ENCODE data around the gene SPACA7. TPM values are rescaled to one million over a fixed set of nuclear protein-coding genes. Genes with fewer than 3 reads are reported as not detected.

The SPACA7 gene
- total RNA-seq, 4 donors from 2014 or later = not detected

GRCh38 chr13:112441226-112441625 is 65.1 kb downstream of the SPACA7 start:
- TF ChIP-seq POLR2A (IDR thresholded peaks at IDR 0.05) = no peak
- TF ChIP-seq, protein P1, sequence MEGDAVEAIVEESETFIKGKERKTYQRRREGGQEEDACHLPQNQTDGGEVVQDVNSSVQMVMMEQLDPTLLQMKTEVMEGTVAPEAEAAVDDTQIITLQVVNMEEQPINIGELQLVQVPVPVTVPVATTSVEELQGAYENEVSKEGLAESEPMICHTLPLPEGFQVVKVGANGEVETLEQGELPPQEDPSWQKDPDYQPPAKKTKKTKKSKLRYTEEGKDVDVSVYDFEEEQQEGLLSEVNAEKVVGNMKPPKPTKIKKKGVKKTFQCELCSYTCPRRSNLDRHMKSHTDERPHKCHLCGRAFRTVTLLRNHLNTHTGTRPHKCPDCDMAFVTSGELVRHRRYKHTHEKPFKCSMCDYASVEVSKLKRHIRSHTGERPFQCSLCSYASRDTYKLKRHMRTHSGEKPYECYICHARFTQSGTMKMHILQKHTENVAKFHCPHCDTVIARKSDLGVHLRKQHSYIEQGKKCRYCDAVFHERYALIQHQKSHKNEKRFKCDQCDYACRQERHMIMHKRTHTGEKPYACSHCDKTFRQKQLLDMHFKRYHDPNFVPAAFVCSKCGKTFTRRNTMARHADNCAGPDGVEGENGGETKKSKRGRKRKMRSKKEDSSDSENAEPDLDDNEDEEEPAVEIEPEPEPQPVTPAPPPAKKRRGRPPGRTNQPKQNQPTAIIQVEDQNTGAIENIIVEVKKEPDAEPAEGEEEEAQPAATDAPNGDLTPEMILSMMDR (IDR thresholded peaks at IDR 0.05) = no peak
- H3K36me3 ChIP-seq = no peaks in the 10 kb centered on the region
- peaks cover 0 to 11% of the 10 kb centered on the region in 2 donors for H3K27me3 ChIP-seq
- no peak overlapping the region for H3K4me3 ChIP-seq
- H3K27ac ChIP-seq = no peak overlapping the region
- no peaks in the 10 kb centered on the region for H3K9me3 ChIP-seq
- intact Hi-C loops (cut with DNase I; ENCODE audit: low total_unique reads) = no loop called here
- no peak for DNase-seq
- H3K4me1 ChIP-seq = no peaks in the 10 kb centered on the region

DNA sequence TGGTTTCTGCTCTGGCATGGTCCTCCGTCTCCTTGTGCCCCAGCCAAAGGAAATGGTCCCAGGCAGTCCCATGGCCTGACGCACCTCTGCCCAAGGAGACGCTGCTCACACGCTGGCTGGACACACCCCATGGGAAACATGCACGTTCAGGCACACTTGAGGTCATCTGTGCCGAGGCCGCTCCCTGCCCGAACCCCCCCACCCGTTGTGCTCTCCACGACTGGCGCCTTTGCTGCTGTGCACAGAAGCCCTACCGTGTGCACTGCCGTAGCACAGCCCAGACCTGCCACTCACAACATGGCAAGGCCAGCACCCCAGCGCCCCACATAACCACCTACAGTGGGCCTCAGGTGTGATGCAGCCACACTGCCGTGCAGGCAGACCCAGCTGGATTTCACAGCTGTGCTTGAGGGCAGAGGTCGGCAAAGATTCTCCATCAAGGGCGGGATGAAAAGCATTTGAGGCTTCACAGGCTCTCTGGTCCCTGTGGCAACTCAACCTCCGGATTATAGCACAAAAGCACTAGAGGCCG is 65.7 kb downstream of the SPACA7 start:
- peaks cover 0 to 11% of the 10 kb centered on the region in 2 donors for H3K27me3 ChIP-seq
- H3K4me1 ChIP-seq = no peaks in the 10 kb centered on the region
- no peaks in the 10 kb centered on the region for H3K9me3 ChIP-seq
- no peak overlapping the region for H3K27ac ChIP-seq
- H3K36me3 ChIP-seq = no peaks in the 10 kb centered on the region
- intact Hi-C loops (cut with DNase I; ENCODE audit: low total_unique reads) = no loop called here
- H3K4me3 ChIP-seq = no peak overlapping the region
- no peak for DNase-seq
- no peak for TF ChIP-seq POLR2A (IDR thresholded peaks at IDR 0.05)
- TF ChIP-seq, protein P1 (IDR thresholded peaks at IDR 0.05) = no peak

- Histone ChIP-seq H3K36me3 (no peaks in the 10 kb centered on the region), H3K27me3 (peaks cover 0 to 11% of the 10 kb centered on the region in 2 donors), H3K4me1 (no peaks in the 10 kb centered on the region), H3K4me3 (no peak overlapping the region), H3K27ac (no peak overlapping the region), H3K9me3 (no peaks in the 10 kb centered on the region)
- intact Hi-C loops (cut with DNase I; ENCODE audit: low total_unique reads) = no loop called here
- DNase-seq = no peak
- no peak for TF ChIP-seq POLR2A (IDR thresholded peaks at IDR 0.05)
- TF ChIP-seq, protein P1 (IDR thresholded peaks at IDR 0.05) = no peak
These were observed 66.4 kb downstream of the SPACA7 start for GRCh38 chr13:112442483-112443090.

DNA sequence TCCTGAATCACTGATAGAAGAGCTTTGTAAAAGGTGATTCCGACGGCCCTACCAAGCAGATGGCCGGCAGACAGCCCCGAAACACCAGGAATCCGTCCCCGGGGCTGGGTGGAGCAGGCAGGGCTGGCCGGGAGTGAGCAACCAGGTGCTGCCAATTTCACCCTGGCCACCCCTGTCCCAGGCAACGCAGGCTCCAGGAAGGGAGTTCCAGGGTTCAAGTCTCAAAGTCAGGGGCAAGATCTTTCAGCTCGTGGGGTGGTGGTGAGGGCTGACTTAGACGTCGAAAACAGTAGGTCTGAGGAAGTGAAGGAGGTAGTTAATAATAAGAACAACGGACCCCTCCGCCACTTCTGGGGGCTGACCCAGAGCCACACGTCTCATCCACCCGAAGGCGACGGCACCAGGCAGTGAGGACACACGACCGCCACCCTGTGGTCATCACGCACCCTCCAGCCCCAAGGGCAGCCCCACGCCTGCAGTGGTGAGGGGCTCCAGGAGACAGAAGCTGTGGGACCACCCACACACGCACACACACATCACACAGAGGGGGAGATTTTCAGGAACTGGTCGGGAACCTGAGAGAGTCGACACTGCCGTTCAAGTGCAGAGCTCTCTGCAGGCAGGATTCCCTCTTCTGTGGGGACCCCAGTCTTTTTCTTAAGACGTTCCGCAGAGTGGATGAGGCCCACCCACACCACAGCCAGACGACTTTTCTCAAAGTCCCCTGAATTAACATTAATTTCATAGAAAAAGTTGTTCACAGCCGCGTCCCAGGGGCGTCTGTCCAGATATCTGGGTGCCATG is 67.2 kb downstream of the SPACA7 start:
- intact Hi-C loops (cut with DNase I; ENCODE audit: low total_unique reads) = no loop called here
- no peak for DNase-seq
- Histone ChIP-seq H3K27me3 (peaks cover 0 to 11% of the 10 kb centered on the region in 2 donors), H3K9me3 (no peaks in the 10 kb centered on the region), H3K27ac (no peak overlapping the region), H3K4me1 (no peaks in the 10 kb centered on the region), H3K4me3 (no peak overlapping the region), H3K36me3 (no peaks in the 10 kb centered on the region)
- no peak for TF ChIP-seq POLR2A (IDR thresholded peaks at IDR 0.05)
- TF ChIP-seq, protein P1 (IDR thresholded peaks at IDR 0.05) = no peak

DNA sequence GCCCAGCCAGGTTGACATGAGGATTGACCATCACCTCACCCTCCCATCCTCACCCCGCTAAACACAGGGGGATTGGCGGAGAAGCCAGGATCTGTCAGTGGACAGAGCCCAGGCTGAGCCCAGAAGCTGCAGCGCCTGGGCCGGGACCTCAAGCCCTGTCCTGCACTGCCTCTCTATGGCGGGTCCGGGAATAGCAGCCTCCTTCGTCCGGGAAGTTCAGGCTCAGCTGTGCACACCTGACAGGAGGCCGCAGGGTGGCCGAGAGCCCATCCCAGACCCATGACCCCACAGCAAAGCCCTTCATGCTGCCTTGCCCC is 67.8 kb downstream of the SPACA7 start:
- H3K27me3 ChIP-seq = peaks cover 0 to 11% of the 10 kb centered on the region in 2 donors
- intact Hi-C loops (cut with DNase I; ENCODE audit: low total_unique reads) = no loop called here

More for the DNA sequence above, 67.8 kb downstream of the SPACA7 start:
- H3K36me3 ChIP-seq = no peaks in the 10 kb centered on the region
- DNase-seq = peak in 1 of 2 donors; percentile 31
- no peaks in the 10 kb centered on the region for H3K9me3 ChIP-seq
- no peak for TF ChIP-seq POLR2A (IDR thresholded peaks at IDR 0.05)
- TF ChIP-seq, protein P1 (IDR thresholded peaks at IDR 0.05) = peak; percentile 16 to 63 (median 50)
- H3K27ac ChIP-seq = no peak overlapping the region
- H3K4me1 ChIP-seq = no peaks in the 10 kb centered on the region
- no peak overlapping the region for H3K4me3 ChIP-seq

Data from uterus (tissue), 4 donors.